ENCODE measurements around the gene UBE3A.

UBE3A gene

DNA sequence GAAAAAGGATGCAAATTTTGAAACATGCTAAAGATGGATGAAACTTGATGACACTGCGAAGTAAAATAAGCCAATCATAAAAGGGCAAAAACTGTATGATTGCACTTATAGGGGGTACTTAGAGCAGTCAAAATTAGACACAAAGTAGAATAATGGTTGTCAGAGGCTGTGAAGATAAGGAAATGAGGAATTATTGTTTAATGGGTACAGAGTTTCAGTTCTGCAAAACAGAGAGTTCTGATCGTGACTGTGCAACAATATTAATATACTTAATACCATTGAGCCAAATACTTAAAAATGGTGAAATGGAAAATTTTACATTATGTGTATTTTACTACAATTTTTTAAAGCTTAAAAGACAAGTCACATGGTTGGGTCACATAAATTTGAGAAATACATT lies 35.1 kb downstream of the UBE3A start:
- no peak for DNase-seq (ENCODE audit: low read depth)

DNA sequence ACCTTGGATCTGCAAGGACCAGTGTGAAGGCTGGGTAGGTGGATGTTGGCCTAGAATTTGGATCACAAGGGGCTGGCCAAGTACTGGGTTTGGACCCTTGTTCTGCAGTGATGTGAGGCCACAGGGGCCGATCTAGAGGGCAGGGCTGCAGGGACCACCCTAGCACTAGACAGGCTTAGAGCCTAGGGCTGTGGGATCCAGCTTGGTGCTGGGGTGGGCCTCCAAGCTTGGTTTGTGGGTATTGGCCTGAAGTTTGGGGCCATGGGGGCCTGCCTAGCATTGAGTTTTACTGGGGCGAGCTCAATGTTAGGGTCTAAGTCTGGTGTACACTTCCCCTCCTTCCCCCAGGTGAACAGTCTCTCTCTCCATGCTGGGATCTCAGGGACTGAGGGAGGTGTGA lies 36.5 kb downstream of the UBE3A start:
- no peak for DNase-seq (ENCODE audit: low read depth)

- no peak for DNase-seq (ENCODE audit: low read depth)
Observed at GRCh38 chr15:25401501-25401900, 37.3 kb downstream of the UBE3A start.

DNA sequence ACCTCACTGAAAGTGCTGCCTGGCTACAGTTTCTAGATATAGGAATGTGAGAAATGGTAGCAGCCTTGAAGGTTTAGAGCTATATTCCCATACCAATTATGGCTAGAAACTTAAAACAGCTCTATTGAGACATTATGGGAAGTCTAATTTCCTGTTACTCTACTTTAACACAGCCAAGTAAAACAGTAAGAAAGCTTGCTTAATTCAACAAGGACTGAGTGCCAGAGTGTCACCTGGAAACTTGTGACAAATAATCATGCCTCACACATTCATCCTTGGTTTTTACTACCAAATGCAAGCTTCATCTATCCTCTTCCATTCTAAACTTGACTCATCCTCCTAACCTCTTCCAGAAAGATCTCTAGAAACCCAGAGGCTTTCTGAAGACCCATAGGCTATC lies 41.7 kb downstream of the UBE3A start:
- DNase-seq (ENCODE audit: low read depth) = no peak

GRCh38 chr15:25394898-25395297 lies 43.9 kb downstream of the UBE3A start:
- DNase-seq (ENCODE audit: low read depth) = no peak

DNA sequence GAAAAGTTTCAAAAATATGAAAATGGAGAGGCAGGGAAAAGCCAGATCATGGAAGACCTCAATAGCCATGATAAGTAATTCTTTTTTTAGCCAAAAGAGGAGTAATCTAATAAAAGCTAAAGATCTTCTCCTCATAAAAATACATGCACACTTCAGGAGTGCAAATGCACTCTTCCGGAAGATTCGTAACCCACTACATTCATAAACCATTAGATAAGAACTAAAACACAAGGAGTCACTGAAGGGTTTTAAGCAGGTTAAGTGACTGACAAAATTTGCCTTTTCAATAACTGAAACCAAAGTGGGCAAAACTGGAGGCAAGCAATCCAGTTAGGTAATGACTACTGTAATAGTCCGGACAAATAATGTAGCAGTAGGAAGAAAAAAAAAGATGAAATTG lies 46.0 kb downstream of the UBE3A start:
- DNase-seq (ENCODE audit: low read depth) = no peak

GRCh38 chr15:25391971-25392721 lies 46.7 kb downstream of the UBE3A start:
- no peak for DNase-seq (ENCODE audit: low read depth)

DNA sequence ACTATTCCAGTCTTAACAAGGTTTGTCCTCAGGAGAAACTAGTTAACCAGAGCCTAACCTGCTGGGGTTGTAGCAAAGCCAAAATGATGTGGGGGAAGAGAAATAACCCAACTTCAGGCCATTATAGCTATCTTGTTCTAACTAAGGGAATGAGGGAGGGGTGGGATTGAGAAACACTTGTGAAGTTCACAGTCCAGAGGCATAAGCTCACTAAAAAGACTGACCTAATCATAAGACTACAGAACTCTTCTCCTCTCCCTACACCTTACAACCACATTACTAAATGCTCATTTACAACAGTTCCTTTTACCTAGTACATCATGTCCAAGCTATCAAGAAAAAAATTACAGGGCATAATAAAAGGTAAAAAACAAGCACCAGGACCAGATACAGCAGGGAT lies 52.8 kb downstream of the UBE3A start:
- no peak for DNase-seq (ENCODE audit: low read depth)

- no peak for DNase-seq (ENCODE audit: low read depth)
Observed at GRCh38 chr15:25381579-25381978, 57.2 kb downstream of the UBE3A start.

DNA sequence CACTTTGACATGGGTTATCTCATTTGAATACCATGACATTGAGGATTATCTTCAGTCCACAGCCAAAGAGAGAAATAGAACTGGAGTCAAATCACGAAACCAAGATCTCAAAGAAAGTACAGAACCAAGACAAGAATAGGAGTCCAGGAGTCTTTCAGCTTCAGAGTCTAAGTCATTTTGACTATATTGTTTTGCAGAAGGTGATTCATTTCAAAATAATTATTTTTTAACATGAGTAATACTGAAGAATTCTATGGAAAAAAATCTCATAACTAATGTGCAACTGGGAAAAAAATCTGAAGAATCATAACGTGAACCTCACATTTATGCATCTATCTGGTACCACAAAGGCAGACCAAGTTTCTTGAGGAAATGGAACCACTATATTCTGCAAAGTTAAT lies 60.3 kb downstream of the UBE3A start:
- no peak for DNase-seq (ENCODE audit: low read depth)

DNA sequence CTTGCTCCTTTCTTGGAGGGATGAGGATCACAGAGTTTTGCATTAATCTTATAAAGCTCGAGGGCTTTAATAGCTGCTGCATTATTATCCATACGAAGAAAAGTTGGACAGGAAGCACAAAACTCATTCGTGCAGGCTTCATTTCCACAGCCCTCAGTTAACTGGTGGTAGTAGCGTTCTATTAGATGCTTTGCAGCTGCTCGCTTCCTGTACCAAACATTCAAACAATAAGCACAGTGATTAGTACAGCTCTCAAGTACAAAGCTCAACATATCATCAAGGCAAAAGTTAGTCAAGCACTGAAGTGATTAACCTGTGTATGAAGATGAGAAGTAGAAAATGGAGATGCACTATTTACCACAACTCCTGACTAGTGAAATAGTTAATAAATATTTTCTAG lies 63.3 kb downstream of the UBE3A start:
- no peak for DNase-seq (ENCODE audit: low read depth)

DNA sequence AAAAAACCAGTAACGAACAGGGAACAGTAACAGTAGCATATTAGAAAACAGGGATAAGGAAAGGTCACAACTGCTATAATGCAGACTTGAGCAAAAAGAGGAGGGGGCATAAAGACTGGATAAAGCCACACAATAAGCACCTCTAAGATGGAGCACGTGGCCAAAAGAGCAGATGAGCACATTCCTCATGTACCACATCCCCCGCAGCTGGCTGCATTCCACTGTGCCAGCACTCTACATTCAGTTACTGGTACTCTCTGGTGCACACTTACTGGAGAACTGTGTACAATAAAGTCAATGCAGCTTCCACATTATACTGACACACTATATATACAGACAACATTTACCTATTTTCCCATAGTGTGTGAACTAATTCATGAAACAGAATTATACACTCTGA lies 64.7 kb downstream of the UBE3A start:
- no peak for DNase-seq (ENCODE audit: low read depth)

- no peak for DNase-seq (ENCODE audit: low read depth)
Observed at GRCh38 chr15:25372298-25372697, 66.5 kb downstream of the UBE3A start.

- DNase-seq (ENCODE audit: low read depth) = no peak
Observed at GRCh38 chr15:25368850-25369249, 70.0 kb downstream of the UBE3A start.

DNA sequence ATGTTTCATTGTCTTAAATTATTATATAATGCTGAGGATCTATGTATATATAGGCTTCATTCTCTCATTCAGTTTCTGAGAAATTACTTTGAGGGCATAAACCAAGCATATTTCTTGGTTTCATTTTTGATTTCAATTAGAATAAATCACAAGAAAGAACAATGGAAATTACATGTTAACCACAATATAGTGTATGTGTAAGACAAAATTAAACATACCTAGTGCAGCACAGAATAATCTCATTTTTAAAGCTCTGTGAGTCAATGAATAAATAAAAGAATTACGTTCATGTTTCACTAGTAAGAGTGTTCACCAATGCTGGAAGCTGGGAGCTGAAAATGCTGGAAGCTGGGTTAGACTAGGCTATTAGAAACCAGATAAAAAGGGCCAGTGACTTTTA lies 72.8 kb downstream of the UBE3A start:
- DNase-seq (ENCODE audit: low read depth) = no peak

DNA sequence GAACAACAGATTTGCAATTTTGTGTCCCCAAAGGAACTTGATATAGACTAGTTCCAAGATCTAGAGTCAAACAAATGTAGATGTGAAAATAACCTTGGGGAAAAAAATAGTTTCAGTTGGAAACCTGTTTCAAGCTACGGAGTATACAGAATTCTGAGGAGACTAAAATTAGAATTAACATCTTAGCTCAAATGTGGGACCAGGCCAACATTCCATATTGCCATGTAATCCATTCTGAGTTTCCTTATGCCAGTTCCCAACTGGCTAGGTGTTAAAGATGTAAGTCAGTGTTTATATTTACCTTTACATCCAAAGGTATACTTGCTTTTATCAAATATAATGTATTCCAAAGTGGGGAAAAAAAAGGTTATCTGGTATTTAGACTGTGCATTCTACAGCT lies 76.3 kb downstream of the UBE3A start:
- DNase-seq (ENCODE audit: low read depth) = no peak

- no peak for DNase-seq (ENCODE audit: low read depth)
Observed at GRCh38 chr15:25347707-25348106, 91.1 kb downstream of the UBE3A start.

- no peak for DNase-seq (ENCODE audit: low read depth)
Observed at GRCh38 chr15:25346371-25346770, 92.5 kb downstream of the UBE3A start.

GRCh38 chr15:25345943-25346342 lies 92.9 kb downstream of the UBE3A start:
- DNase-seq (ENCODE audit: low read depth) = no peak

DNA sequence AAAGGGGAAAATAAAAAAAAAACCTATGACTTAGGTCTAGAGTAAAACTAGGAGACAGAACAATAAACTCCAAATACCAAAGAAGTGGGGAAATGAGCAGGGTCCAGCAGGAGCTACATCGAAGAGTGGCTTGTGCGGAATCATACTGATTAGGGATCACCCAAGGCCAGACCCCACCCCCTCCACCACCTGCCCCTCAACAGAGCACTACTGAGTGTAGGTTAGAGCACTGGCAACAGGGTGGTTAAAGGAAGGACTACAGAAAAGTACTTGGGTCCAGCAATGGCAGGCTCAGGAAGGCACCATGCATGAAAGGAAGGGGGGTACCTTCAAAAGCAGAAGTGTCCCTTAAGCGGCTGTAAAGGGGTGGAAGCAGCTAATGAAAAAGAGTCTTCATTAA lies 96.2 kb downstream of the UBE3A start:
- no peak for DNase-seq (ENCODE audit: low read depth)

- no peak for DNase-seq (ENCODE audit: low read depth)
Observed at GRCh38 chr15:25339431-25339830, 99.4 kb downstream of the UBE3A start.

DNA sequence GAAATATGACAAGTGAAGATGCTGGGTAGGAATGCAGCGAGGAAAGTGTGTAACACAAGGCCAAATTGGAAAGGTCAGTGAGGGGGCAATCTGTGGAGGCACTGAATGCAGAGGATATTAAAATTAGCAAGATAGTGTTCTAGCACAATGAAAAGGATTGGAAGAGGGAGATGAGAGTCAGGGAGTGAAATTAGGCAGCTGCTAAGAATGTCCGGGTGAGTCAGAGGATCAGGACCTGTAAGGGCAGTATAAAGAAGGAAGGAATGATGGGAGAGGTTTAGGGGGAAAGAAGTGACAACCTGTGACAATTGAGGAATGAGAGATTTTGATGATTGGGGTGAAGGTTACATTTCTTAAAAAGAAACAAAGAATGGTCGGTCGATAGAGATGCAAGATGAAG lies 103.5 kb downstream of the UBE3A start:
- DNase-seq (ENCODE audit: low read depth) = no peak

- DNase-seq (ENCODE audit: low read depth) = no peak
Observed at GRCh38 chr15:25333049-25333448, 105.8 kb downstream of the UBE3A start.

- no peak for DNase-seq (ENCODE audit: low read depth)
Observed at GRCh38 chr15:25332306-25332705, 106.5 kb downstream of the UBE3A start.

- DNase-seq (ENCODE audit: low read depth) = no peak
Observed at GRCh38 chr15:25331860-25332259, 107.0 kb downstream of the UBE3A start.
